Fibroblast of skin of abdomen (primary cell): ENCODE measurements around the gene RNF135. TPM values are rescaled to one million over a fixed set of nuclear protein-coding genes. Genes with fewer than 3 reads are reported as not detected.
"Not testable (repeated sequence)": the region's sequence is repeated elsewhere in the genome, so short reads cannot be mapped to it uniquely, and the experiment has no call there.

Experiments used
- DNase-seq: peaks from one replicate; pipeline ENCODE4 v3.0.0-alpha.2; 2013
- polyA plus RNA-seq, 2 experiments: library from polyadenylated mRNA; unstranded; fragments of 120-200 nt; gene quantifications; one replicate each; pipeline ENCODE4 v1.2.1, GENCODE V29; 2013; ENCODE audit not compliant: insufficient read length in 2 of 2

The RNF135 gene
- 13.4 TPM for polyA plus RNA-seq (2013, experiment 1 of 2; ENCODE audit: insufficient read length)
- polyA plus RNA-seq (2013, experiment 2 of 2; ENCODE audit: insufficient read length): 14.9 TPM

GRCh38 chr17:30970831-30971567 is at the start of gene RNF135:
Gene RNF135 (plus strand): TSS chr17:30971039. CDS start chr17:30971074, 35 bp downstream.
- DNase-seq: peak; percentile 86

- no peak for DNase-seq
Observed at GRCh38 chr17:30921544-30922196, 49.2 kb upstream of the RNF135 start, which contains the start of gene ADAP2. Gene ADAP2 (plus strand): TSS chr17:30921945. CDS start chr17:30922015, 70 bp downstream.

GRCh38 chr17:30922235-30923030 is 48.4 kb upstream of the RNF135 start:
- DNase-seq: no peak

- no peak for DNase-seq
Observed at GRCh38 chr17:30924341-30924740, 46.5 kb upstream of the RNF135 start.

- DNase-seq: no peak
Observed at GRCh38 chr17:30926516-30926915, 44.3 kb upstream of the RNF135 start.

- DNase-seq: no peak
Observed at GRCh38 chr17:30927756-30928155, 43.1 kb upstream of the RNF135 start.

- no peak for DNase-seq
Observed at GRCh38 chr17:30928584-30928983, 42.3 kb upstream of the RNF135 start.

- DNase-seq: no peak
Observed at GRCh38 chr17:30929081-30929633, 41.7 kb upstream of the RNF135 start.

GRCh38 chr17:30929861-30930260 is 41.0 kb upstream of the RNF135 start:
- not testable (repeated sequence) for DNase-seq

GRCh38 chr17:30930495-30930894 is 40.3 kb upstream of the RNF135 start:
- DNase-seq: no peak

- not testable (repeated sequence) for DNase-seq
Observed at GRCh38 chr17:30931582-30931981, 39.3 kb upstream of the RNF135 start.

- DNase-seq: no peak
Observed at GRCh38 chr17:30933966-30934365, 36.9 kb upstream of the RNF135 start.

- DNase-seq: no peak
Observed at GRCh38 chr17:30939051-30939689, 31.7 kb upstream of the RNF135 start.

- DNase-seq: peak; percentile 26
Observed at GRCh38 chr17:30942308-30943079, 28.3 kb upstream of the RNF135 start.

GRCh38 chr17:30947796-30948195 is 23.0 kb upstream of the RNF135 start:
- no peak for DNase-seq

- no peak for DNase-seq
Observed at GRCh38 chr17:30950189-30950588, 20.6 kb upstream of the RNF135 start.

GRCh38 chr17:30950669-30951399 is 20.0 kb upstream of the RNF135 start:
- peak; percentile 79 for DNase-seq

GRCh38 chr17:30952638-30953393 is 18.0 kb upstream of the RNF135 start:
- no peak for DNase-seq

GRCh38 chr17:30954046-30954830 is 16.6 kb upstream of the RNF135 start:
- DNase-seq: no peak
